DMS53 (cell line): ENCODE results near the gene UBQLN4.

ENCODE experiments used
- DNase-seq: peaks from one replicate; lab custom pipeline; 2025; lab: John Stamatoyannopoulos, UW

The UBQLN4 gene

GRCh38 chr1:156053768-156054499 is at the start of gene UBQLN4:
UBQLN4 (minus strand) TSS chr1:156053798; CDS start chr1:156053701, 97 bp downstream.
- DNase-seq: peak; percentile 96

GRCh38 chr1:156102633-156103511 is 49.3 kb upstream of the UBQLN4 start:
- no peak for DNase-seq

DNA sequence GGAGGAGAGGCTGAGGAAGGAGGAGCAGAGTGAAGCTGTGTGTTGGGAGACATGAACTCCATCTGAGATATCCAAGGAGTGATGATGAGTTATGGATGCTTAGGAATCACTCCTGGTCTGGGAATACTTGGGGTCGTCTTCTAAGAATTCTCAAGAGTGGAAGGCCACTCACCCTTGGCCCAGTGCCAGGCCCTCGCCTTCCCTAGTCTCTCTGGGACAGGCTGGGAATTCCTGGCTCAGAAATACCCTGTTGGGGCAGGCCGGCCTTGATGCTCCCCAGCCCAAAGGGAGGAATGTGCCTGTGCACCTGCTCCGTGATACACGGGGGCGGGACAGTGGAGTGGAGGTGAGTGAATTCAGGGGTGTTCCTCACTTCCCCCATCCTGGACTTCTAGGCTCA is 48.3 kb upstream of the UBQLN4 start:
- DNase-seq: no peak

GRCh38 chr1:156100205-156100995 is 46.8 kb upstream of the UBQLN4 start:
- no peak for DNase-seq

GRCh38 chr1:156099282-156099681 is 45.7 kb upstream of the UBQLN4 start:
- DNase-seq: no peak

- no peak for DNase-seq
Measured at GRCh38 chr1:156098784-156099183, 45.2 kb upstream of the UBQLN4 start.

DNA sequence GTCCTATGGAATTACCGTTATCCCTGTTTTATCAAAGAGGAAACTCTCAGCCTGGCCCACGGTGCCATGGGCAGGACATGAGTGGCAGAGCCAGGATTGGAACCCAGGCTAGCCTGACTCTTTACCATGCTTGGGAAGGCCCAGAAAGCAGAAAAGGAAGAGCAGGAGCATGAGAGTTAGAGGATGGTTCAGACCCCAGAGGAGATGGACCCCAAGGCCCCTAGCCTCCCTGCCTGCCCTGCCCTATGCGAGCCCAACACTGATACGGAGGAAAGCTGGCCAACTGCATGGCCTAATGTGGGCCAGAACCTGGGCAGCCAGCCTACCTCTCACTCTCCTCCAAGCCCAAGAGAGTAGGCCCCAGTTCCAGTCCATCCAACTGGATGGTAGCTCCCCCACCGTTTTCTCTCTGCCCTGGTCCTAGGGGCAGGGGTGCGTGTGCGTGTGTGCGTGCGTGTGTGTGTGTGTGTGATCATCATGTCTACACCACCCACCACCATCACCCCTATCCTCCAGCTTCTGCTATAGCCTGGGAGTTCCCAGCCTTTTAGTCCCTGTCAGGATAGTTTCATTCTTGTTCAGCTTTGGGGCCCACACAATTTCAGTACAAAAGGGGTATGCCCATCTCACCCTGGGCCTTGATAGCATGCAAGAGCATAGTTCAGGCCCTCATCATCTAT is 44.0 kb upstream of the UBQLN4 start:
- no peak for DNase-seq

DNA sequence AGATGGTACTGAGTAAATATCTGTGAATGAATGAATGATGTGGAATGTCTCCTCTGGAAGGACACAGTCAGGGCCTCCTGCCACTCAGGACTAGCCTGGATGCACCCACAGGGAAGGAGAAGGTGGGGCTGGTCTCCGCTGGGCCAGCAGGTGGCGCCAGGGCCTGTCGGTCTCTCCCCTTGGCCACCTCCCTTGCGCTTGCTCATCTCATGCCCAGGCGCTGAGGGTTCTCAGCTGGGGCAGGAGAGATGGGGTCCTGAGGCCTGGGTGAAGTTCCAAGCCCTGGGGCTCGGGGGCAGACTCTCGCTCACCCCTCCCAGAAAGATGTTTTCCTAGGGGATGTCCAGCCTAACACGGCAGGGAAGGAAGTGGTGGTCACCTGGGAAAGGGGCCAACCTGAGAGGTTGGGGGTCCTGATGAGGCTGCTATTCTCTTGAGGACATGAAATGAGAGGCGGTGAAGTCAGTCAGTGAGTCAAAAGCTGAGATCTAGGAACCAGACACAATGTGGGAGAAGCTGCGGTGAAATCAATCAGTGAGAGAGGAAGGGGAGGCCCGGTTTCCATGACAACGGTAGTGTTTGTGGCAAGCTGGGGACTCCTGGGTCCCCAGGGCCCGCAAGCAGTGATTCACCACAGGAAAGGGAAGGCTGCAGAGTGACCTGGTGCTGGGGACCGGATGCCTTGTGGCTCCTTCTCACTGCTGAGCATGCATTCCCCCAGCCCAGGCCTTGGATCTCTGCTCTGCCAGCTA is 43.2 kb upstream of the UBQLN4 start:
- DNase-seq: peak; percentile 91

DNA sequence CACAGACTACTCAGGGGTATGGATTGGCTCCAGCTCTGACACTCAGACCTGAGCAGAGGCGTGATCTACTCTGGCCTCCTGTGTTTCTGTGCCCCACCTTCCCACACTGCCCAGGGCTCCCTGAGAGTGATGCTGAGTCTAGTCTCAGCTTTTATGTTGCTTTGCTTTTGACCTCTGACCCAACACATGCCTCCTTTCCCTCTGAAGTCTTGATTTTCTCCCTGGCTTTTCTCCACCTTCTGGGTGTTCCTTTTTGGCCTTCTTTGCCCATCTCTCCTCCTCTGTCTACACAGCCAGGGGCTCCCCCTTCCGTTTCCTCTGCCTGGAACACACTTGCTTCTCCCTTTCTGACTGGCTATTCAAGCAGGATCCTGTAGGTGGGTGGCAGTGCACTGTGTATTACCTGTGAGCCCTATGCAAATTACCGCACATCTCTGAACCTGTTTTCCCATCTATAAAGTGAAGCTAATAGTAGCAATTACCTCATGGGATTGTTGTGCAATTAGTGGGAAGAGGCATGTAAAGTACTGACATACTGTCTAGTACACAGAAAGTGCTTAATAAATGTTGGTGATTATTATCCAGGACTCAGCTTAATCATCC is 42.4 kb upstream of the UBQLN4 start:
- DNase-seq: no peak

GRCh38 chr1:156091610-156092009 is 38.0 kb upstream of the UBQLN4 start:
- no peak for DNase-seq

DNA sequence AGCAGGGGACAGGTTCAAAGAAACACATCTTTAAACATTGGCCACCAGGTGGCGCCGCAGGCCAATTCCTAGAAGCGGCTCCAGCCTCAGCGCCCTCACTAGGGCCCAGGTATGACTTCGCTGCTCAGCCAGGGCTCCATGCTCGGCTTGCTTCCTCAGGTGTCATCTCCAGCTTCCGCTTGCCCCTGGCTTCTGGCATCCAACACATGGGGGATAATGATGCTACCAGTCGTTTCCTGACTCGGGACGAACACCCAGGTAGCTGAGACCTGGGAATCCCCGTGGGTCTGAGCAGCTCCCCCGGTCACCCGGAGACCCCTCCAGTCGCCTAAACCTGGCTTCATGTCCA is 37.2 kb upstream of the UBQLN4 start:
- peak; percentile 95 for DNase-seq

DNA sequence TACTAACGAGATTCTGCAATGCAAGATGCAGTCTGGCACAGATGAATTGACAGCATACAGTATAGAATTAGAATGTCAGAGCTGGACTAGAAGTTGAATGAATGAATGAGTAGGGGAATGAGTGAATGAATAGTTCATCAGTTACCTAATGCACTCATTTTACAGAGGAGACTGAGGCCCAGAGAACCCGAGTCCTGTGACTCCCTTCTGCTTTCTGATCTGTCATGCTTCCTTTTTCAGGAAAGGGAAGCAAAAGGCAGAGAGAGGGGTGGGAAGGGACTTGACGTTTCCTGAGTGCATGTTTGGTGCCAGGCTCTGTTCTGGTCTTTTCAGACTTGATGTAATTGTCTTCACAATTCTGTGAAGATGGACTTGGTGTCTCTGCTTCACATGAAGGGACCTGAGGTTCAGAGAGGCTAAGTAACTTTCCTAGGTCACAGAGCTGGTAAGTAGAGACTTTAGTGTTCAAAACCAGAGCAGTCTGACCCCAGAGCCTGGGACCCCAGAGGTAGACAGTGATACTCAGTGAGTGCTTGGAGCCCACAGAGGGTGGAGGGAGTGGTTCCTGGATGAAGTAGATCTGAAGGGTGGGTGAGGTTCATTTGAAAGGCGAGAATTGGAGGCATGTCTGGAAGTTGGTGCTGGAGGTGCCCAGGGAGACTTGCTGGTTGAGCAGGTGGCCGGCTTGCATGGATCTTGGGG is 36.7 kb upstream of the UBQLN4 start:
- no peak for DNase-seq

DNA sequence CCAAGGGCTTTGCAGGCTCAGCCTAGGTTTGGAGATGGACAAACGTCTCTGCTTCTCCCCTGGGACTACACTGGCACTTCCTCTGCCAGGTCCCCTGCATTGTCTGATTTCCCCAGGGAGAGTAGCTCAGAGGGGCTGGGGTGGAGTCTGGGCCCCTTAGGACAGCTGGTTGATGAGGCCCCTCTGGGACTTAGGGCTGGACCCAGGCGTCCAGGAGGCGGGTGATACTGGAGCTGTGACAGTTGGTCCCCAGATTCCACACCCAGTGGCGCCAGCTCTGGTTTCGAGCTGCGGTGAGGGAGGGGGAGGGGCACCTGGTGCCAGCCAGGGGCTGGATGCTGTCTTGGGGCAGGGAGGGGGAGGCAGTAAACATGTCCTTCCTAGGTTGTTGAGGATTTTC is 36.1 kb upstream of the UBQLN4 start:
- DNase-seq: no peak

DNA sequence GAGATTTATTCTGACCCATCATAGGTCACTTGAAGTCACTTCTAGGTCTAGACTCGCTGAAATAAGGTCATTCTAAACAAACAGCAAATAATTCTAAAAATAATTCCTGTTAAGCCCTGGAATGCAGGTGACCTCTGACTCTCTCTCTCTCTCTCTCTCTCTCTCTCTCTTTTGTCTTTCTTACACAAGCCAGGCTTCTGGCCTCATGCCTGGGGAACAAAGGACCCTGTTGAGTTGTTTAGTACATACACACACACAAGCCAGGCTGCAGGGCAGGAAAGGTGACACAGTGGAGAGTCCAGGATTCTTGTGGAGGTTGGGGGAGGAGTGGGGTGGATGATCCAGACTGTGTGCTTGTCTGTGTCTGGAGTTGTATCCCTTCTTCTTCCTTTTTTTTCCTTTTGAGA is 32.7 kb upstream of the UBQLN4 start:
- DNase-seq: peak; percentile 82

DNA sequence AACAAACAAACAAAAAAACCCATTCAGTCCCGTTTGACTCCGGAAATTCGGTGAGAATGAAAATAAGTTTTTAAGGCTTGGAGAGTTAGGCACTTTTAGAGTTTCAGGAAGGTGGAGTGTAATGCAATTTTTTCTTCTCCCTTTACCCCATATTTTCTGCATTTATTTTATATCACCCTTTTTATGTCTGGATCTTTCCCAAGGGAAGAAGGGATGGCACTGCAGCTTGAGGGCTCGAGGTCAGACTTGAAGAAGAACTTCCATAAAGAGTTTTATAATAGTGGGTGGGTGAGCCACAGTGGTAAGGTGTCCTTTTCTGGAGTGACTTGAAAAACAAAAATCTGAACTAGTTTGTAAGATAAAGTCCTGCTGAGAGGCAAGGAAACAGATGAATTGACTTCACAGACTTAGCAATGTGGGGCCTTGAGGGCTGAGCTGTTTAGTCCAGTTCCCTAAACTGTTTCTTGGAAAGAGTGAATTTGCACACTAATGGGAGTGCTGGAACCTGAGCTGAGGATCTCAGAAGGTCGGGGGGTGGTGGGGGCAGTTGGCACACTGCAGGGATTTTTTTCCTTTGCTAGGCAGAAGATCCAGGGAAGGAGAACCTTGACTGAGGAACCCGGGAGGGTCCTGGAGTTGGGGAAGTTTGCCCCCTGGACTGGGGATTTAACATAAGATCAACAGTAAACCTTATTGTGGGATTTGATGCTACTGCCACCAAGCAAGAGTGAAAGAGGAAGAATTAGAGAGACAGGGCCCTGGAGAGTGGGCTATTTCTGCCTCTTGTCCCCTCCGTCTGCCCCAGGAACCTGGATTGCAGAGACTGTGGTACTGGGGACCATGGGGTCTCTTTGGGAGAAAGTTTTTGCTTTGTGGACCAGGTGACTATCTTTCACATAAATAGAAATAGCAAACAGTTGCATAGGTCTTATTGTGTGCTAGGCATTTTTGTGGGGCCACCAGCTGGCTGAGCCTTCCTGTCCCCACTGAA is 30.5 kb upstream of the UBQLN4 start:
- DNase-seq: no peak

- peak; percentile 85 for DNase-seq
Measured at GRCh38 chr1:156082309-156083091, 28.9 kb upstream of the UBQLN4 start, which contains the start of gene MEX3A. MEX3A (minus strand) TSS chr1:156082465; CDS start chr1:156081998, 467 bp downstream.

DNA sequence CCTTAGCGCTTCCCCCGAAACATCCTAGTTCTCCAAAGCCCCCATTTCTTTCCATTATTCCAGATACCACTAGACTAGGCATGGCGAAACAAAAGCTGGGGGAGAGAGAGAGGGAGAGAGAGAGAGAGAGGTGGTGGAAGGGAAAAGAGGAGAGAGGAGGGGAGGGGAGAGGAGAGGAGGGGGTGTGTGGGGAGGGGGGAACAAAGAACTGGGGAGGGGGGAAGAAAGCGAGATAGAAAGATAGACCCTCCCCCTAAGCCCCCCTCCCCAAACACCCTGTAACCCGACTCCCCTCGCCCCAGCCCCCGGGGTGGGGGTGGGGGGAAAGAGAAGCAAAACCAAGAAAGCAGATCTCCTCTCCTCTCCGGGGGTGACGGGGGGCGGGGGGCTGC is 28.3 kb upstream of the UBQLN4 start:
- DNase-seq: peak; percentile 54
